GM19463 (cell line): ENCODE results near the gene AKAP12.

Experiments used
- ATAC-seq: cut with Tn5 transposase; IDR thresholded peaks from one replicate; pipeline ENCODE4 v1.9.1; 2021; ENCODE audit warnings: mild to moderate bottlenecking, moderate library complexity; ENCODE audit not compliant: unreplicated experiment

AKAP12 gene

GRCh38 chr6:151403919-151404308, 164.1 kb downstream of the AKAP12 start:
- ATAC-seq: no peak
